Epidermal melanocyte (primary cell): ENCODE data around the gene OPRM1.
"Not testable (repeated sequence)": the region's sequence is repeated elsewhere in the genome, so short reads cannot be mapped to it uniquely, and the experiment has no call there.

ENCODE experiments used
- DNase-seq: peaks from one replicate; pipeline ENCODE4 v3.0.0; 2011; ENCODE audit warnings: low spot score; ENCODE audit not compliant: insufficient read length

The OPRM1 gene

GRCh38 chr6:154238831-154239230, 199.8 kb downstream of the OPRM1 start:
- DNase-seq: no peak

DNA sequence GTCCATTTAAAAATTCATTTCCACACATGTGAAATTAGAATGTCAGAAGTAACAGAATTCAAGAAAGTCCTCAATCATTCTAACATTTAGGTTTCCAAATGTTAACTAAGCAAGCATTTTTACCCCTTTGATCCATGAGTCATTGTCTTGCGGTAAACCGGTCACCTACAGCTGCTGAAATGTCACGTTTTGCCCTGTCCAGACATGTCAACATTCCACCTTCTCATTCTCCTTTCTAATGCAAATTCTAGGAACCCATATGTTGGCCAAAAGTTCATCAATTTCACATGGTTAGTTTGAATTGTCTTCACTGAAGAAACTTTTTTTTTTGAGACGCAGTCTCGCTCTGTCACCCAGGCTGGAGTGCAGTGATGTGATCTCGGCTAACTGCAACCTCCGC, 200.4 kb downstream of the OPRM1 start:
- no peak for DNase-seq

GRCh38 chr6:154241061-154241460, 202.0 kb downstream of the OPRM1 start:
- DNase-seq: not testable (repeated sequence)

DNA sequence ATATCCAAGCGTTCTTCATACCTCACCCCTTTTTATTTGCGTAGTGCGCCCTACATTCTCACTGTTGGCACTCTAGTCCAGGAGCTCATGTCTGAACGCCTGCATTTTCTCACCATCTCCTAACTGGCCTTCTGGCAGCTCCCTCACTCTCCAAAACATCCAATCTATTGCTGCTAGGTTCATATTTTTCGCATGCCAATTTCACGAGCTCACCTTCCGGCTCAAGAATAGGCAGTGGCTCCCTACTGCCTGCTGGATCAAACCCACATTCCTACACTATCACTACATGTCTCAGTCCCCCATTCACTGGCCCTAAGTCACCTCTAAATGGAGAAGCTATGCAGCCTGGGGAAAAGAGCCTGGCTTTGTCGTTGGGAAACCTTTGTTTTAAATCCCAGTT, 202.5 kb downstream of the OPRM1 start:
- DNase-seq: no peak

GRCh38 chr6:154242617-154243357, 203.7 kb downstream of the OPRM1 start:
- DNase-seq: no peak

- DNase-seq: no peak
Measured at GRCh38 chr6:154243793-154244750, 205.0 kb downstream of the OPRM1 start.

- DNase-seq: no peak
Measured at GRCh38 chr6:154245506-154245905, 206.5 kb downstream of the OPRM1 start.

DNA sequence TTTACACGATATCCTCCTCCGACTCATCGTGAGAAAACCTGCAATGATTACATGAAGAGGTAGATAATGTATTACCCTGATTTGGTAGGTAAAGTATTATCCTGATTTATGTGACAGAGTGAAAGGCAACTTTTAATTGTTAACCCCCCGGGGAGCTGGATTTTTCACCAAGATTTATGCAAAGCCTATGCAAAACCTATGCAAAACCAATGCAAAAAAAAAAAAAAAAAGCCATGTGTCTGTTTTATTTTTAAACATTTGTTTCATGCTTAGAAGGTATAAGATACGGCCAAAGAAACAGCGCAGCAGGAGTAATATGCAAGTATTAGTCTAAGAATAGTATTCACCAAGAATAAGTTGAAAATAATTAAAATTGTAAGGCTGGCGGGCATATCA, 207.7 kb downstream of the OPRM1 start:
- DNase-seq: no peak

- DNase-seq: no peak
Measured at GRCh38 chr6:154247119-154247861, 208.2 kb downstream of the OPRM1 start.

GRCh38 chr6:154249499-154250298, 210.7 kb downstream of the OPRM1 start:
- no peak for DNase-seq

DNA sequence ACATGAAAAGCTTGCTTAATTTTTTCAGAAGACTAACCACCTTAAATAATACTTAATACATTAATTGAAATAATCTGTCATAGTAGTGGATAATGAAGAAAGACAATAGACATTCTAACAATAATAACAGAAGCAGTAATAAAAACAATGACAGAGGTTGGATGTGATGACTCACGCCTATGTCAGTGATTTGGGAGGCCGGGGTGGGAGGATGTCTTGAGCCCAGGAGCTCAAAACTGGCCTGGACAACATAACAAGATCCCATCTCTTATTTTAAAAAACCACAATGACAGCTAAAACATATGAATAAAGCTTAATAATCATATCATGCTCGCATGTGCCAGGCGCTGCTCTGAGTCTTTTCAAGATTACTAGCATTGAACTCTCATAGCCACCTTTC, 212.1 kb downstream of the OPRM1 start:
- no peak for DNase-seq

DNA sequence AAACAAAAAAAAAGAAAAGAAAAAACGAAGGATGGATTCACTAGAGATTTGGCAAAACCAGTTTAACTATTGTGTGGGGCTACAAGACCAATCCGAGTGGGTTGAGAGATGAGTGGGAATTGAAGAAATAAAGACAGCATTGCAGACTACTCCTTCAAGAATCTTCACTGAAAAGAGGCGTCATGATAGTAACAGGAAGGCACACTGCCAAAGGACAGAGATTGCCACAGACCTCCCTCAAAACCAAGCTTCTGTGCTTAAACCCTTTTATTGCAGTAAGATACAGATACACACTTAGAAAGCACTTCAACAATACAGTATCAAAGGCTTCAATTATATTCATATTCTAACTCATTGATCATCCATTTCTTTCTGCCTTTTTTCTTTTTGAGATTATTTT, 213.6 kb downstream of the OPRM1 start:
- no peak for DNase-seq

DNA sequence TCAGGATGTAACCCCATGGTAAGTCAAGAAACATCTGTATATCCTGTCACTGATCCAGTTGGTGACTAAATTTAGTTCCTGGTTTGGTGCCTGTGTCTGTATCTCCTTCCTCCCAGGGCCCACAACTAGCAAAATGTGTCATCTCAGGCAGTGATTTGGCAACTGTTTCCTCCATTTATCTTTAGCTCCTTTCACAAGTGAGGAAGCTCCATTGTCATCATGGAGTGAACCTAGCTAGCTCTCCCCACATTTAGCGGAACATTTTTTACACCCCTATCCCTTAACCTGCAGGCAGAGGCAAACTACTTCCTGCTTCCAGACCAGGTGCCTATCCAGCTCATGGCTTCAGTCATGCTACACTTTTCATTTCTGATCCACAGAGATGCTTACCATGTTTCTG, 218.0 kb downstream of the OPRM1 start:
- no peak for DNase-seq

- DNase-seq: no peak
Measured at GRCh38 chr6:154258064-154258757, 219.2 kb downstream of the OPRM1 start.

DNA sequence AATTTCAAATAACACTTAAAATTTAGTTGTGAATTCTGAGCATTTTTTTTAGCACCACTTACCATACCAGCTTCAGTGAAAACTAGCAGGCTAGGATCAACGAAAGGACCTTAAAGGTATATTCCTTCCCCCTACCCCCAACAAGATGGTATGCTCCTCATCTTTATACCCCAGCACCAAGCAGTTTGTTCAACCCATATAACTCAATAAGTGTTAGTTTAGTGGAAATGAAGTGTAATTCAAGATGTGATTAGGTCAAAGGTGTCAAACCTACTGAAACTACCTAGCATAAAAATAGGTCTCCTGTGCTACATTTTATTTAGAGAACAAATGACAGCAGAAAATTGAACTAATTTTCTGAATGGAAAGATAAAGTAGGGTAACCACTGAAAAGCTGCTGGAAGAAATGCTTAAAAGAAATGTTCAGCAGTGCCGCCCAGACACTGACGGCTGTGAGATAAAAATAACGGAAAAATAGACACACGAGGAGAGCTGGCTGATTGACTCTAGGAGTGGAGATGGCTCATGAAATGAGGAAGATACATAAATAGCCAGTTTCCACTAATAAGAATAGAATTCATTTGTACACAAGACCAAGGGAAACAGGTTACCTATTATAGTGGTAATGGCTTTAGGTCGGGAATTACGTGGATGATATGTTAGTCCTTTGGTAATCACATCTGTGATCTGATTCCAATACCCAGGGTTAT, 222.8 kb downstream of the OPRM1 start:
- DNase-seq: no peak

DNA sequence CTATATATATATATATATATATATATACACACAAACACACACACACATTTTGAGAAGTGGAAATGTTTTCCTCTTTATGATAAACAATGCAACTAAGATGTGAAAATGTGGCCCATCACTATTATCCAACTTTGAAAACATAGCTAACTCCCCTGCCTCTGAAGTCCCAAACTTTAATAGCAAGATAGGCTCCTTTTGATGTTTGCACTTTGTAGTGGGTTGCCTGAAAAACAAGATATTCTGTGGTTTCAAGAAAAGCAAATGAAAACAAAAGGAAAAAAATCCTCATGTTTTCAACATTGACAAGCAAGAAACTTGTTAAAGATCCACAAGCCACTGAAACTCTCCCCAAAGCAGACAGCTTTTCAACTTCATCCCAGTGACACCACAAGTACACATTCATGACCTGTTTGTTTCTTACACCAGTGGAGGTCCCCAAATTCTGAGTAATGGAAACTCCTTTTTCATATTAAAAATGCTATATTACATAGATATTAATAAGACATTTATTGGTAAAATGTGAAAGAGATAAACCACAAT, 227.6 kb downstream of the OPRM1 start:
- no peak for DNase-seq

- DNase-seq: no peak
Measured at GRCh38 chr6:154267508-154268106, 228.6 kb downstream of the OPRM1 start.

- no peak for DNase-seq
Measured at GRCh38 chr6:154268486-154268885, 229.4 kb downstream of the OPRM1 start.

DNA sequence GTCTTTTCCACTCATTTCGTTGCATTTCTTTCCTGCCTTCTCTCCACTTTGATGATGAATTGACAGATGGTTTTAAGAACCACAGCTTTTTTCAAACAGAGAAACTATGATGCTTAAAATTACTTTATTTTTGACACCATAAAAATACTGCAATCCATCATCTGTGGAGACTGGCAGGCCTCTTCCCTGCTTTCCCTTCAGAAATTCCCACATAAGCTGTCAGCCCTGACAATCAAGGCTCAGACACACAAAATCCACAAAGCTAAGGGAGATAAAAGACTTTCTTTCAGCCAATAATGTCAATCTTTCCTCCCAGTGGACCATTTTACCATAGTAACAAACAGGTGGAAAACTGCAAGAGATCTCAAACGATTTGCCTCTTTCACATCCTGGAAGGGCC, 235.1 kb downstream of the OPRM1 start:
- no peak for DNase-seq
